HFFc6 (cell line): ENCODE measurements around the gene ANKRD13A. TPM values are rescaled to one million over a fixed set of nuclear protein-coding genes. Genes with fewer than 3 reads are reported as not detected.
"Not testable (repeated sequence)": the region's sequence is repeated elsewhere in the genome, so short reads cannot be mapped to it uniquely, and the experiment has no call there.

Source experiments
- DNase-seq: peaks from one replicate; pipeline ENCODE4 v3.0.0-alpha.2; 2018
- H3K27ac Mint-ChIP-seq: 2 replicates; pipeline ENCODE4 v1.8.0; 2020; ENCODE audit warnings: mild to moderate bottlenecking, mixed read lengths
- H3K27me3 Mint-ChIP-seq: 2 replicates; pipeline ENCODE4 v1.8.0; 2021; ENCODE audit warnings: mild to moderate bottlenecking, moderate library complexity, mixed read lengths; ENCODE audit not compliant: insufficient read depth
- H3K36me3 Mint-ChIP-seq: 2 replicates; pipeline ENCODE4 v1.8.0; 2021; ENCODE audit warnings: low read depth, mixed read lengths
- H3K4me1 Mint-ChIP-seq: 2 replicates; pipeline ENCODE4 v1.8.0; 2020; ENCODE audit warnings: low read depth, mixed read lengths
- H3K4me3 Mint-ChIP-seq: 2 replicates; pipeline ENCODE4 v1.8.0; 2020; ENCODE audit warnings: mild to moderate bottlenecking, moderate library complexity, mixed read lengths
- H3K9me3 Mint-ChIP-seq: 2 replicates; pipeline ENCODE4 v1.8.0; 2020; ENCODE audit warnings: mild to moderate bottlenecking, mixed read lengths
- CTCF ChIP-seq: fragments of 200-600 bp; sonication (generic); IDR thresholded peaks from 2 replicates; pipeline ENCODE4 v1.5.0; 2021; ENCODE audit warnings: antibody characterized with exemption, mild to moderate bottlenecking
- total RNA-seq, 6 experiments: library from RNA; stranded (reverse); fragmentation: NEBNext Ultra II Directional; extraction: Animal tissue kit (Norgen Biotek cat#: 25700); gene quantifications; 2 replicates in 1 of 6; 3 replicates in 5 of 6; pipeline ENCODE4 v1.2.3, GENCODE V29; 2021

The ANKRD13A gene
- total RNA-seq, 6 experiments from 2014 or later = 133 to 150 (median 146) TPM

GRCh38 chr12:110050927-110051326 lies 51.7 kb downstream of the ANKRD13A start:
- no peaks in the 10 kb centered on the region for H3K9me3 Mint-ChIP-seq
- H3K27ac Mint-ChIP-seq = no peak overlapping the region
- H3K27me3 Mint-ChIP-seq = no peaks in the 10 kb centered on the region
- no peak for DNase-seq
- no peak for TF ChIP-seq CTCF
- no peaks in the 10 kb centered on the region for H3K36me3 Mint-ChIP-seq
- no peak overlapping the region for H3K4me3 Mint-ChIP-seq
- peaks cover 47% of the 10 kb centered on the region for H3K4me1 Mint-ChIP-seq

DNA sequence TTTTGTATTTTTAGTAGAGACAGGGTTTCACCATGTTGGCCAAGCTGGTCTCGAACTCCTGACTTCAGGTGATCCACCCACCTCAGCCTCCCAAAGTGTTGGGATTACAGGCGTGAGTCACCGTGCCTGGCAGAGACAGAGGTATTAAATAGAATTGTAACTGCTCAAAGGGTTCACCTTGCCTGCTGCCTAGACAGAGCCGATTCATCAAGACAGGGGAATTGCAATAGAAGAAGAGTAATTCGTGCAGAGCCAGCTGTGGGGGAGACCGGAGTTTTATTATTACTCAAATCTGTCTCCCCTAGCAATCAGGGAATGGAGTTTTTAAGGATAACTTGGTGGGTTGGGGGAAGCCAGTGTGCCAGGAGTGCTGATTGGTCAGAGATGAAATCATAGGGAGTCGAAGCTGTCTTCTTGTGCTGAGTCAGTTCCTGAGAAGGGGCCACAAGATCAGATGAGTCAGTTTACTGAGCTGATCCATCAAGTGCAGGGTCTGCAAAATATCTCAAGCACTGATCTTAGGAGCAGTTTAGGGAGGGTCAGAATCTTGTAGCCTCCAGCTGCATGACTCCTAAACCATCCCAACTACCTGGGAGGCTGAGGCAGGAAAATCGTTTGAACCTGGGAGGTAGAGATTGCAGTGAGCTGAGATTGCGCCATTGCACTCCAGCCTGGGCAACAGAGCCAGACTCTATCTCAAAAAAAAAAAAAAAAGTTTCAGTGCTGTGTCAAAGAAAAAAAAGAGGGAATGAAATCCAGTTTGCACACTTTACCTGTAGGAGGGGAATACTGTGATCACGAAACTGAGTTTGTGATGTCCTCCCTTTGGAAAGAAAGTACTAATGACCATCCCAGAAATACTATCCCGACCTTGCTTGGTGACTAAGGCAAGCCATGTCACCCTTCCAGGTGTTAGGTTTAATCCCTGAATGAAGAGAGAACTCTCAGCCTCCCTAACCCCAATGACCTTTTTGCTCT lies 56.4 kb downstream of the ANKRD13A start:
- H3K36me3 Mint-ChIP-seq, H3K9me3 Mint-ChIP-seq, H3K27me3 Mint-ChIP-seq: not testable (repeated sequence)
- peak overlapping the region; percentile 57 for H3K4me3 Mint-ChIP-seq
- H3K4me1 Mint-ChIP-seq = peaks cover 49% of the 10 kb centered on the region
- DNase-seq = peak; percentile 93
- H3K27ac Mint-ChIP-seq = peak overlapping the region; percentile 96

- H3K27me3 Mint-ChIP-seq, H3K9me3 Mint-ChIP-seq, H3K36me3 Mint-ChIP-seq, H3K4me3 Mint-ChIP-seq, DNase-seq: not testable (repeated sequence)
- peaks cover 44% of the 10 kb centered on the region for H3K4me1 Mint-ChIP-seq
- H3K27ac Mint-ChIP-seq = peak overlapping the region; percentile 96; the same call in 1 of the 2 replicates
Observed at GRCh38 chr12:110056643-110057042, 57.4 kb downstream of the ANKRD13A start.

DNA sequence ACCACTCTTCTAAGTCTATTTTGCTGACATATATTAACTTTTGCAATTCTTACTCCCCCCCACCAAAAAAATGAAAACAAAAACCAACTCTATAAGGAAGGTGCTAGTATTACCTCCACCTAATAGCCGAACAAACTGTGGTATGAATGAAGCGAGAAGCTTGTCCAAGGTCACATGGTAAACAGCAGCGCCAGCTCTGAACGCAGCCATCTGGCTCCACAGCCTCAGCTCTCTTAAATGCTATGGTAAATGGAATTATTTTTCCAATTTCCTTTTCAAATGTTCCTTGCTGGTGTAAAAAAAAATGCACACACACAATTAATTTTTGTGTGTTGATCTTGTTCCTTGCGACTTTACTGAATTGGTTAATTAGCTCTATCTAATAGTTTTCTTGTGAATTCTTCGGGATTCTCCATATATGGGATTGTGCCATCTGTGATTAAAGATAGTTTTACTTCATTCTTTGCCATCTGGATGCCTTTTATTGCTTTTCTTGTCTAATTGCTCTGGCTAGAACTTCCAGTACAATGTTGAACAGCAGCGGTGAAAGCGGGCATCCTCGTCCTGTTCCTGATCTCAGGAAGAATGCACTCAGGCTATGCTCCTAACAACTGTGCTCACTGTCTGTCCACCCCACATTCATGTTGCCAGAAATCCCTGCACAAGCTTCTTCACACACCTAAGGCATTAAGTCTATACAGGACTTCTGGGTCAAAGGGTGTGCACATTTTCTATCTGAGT lies 59.8 kb downstream of the ANKRD13A start:
- Mint-ChIP-seq H3K27me3 (0 out of 2 replicates have a peak, but pooled peaks cover 5% of the 10 kb centered on the region), H3K27ac (no peak overlapping the region), H3K9me3 (no peaks in the 10 kb centered on the region), H3K4me1 (peaks cover 44% of the 10 kb centered on the region), H3K36me3 (no peaks in the 10 kb centered on the region), H3K4me3 (no peak overlapping the region)
- DNase-seq = no peak
- no peak for TF ChIP-seq CTCF

DNA sequence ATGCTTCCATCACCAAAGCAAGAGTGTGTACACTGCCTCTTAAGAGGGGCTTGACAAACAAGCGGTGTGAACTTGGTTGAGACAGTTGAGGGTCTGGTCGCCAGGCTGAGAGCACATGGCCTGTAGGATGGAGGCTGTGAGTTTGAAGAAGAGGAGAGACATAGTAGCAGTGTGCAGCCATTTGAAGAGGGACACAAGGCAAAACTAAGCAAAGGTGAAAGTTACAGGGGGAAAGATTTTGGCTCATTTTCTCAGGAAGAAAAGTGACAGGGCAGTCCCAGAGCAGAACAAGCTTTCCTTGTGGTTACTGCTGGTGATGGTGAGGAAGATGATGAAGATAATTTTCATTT lies 60.4 kb downstream of the ANKRD13A start:
- DNase-seq = no peak
- Mint-ChIP-seq H3K4me1 (peaks cover 38% of the 10 kb centered on the region), H3K27me3 (0 out of 2 replicates have a peak, but pooled peaks cover 5% of the 10 kb centered on the region), H3K9me3 (no peaks in the 10 kb centered on the region), H3K4me3 (no peak overlapping the region), H3K27ac (no peak overlapping the region), H3K36me3 (no peaks in the 10 kb centered on the region)
- no peak for TF ChIP-seq CTCF

- Mint-ChIP-seq H3K9me3 (no peaks in the 10 kb centered on the region), H3K4me3 (no peak overlapping the region), H3K27ac (no peak overlapping the region), H3K4me1 (peaks cover 15% of the 10 kb centered on the region), H3K36me3 (no peaks in the 10 kb centered on the region), H3K27me3 (0 out of 2 replicates have a peak, but pooled peaks cover 5% of the 10 kb centered on the region)
- DNase-seq = no peak
- no peak for TF ChIP-seq CTCF
Observed at GRCh38 chr12:110062241-110062640, 63.0 kb downstream of the ANKRD13A start.
